Ovary (tissue), 3 donors: ENCODE measurements around the gene OR6C1.

ENCODE experiments used
- EP300 ChIP-seq: sonication (generic); formaldehyde crosslinking; IDR thresholded peaks from one replicate; pipeline ENCODE4 v1.6.1; 2017; ENCODE audit warnings: antibody characterized with exemption
- POLR2A ChIP-seq: fragments of 450-650 bp; IDR thresholded peaks from one replicate; pipeline ENCODE4 v1.6.1; 2017; ENCODE audit warnings: antibody characterized with exemption, mild to moderate bottlenecking, moderate library complexity
- TF ChIP-seq, protein P1 (sequence below), 3 donors: fragments of 450-650 bp in 2 of 3; fragments of 200-600 bp in 1 of 3; IDR thresholded peaks; one replicate each; pipeline versions ENCODE4 v1.5.1 to v1.8.0; 2016 to 2022; ENCODE audit warnings: antibody characterized with exemption in 3 of 3, mild to moderate bottlenecking in 1 of 3
- donor health status: DM: no; HTN: no; CAD: no.

DNA sequence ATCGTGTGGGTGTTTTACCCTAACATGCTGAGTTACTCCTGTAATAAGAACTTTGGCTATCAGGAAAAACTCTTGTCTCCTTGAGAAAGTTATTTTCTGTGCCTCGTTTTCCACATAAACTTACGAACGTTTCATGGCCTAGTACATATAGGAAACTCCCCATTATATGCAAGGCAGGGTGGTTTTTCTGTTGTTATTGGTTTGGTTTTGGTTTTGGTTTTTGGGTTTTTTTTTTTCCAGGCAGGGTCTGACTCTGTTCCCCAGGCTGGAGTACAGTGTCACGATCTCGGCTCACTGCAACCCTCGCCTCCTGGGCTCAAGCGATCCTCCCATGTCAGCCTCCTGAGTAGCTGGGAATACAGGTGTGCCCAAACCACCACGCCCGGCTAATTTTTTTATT lies 21.9 kb downstream of the OR6C1 start:
- TF ChIP-seq, protein P1, sequence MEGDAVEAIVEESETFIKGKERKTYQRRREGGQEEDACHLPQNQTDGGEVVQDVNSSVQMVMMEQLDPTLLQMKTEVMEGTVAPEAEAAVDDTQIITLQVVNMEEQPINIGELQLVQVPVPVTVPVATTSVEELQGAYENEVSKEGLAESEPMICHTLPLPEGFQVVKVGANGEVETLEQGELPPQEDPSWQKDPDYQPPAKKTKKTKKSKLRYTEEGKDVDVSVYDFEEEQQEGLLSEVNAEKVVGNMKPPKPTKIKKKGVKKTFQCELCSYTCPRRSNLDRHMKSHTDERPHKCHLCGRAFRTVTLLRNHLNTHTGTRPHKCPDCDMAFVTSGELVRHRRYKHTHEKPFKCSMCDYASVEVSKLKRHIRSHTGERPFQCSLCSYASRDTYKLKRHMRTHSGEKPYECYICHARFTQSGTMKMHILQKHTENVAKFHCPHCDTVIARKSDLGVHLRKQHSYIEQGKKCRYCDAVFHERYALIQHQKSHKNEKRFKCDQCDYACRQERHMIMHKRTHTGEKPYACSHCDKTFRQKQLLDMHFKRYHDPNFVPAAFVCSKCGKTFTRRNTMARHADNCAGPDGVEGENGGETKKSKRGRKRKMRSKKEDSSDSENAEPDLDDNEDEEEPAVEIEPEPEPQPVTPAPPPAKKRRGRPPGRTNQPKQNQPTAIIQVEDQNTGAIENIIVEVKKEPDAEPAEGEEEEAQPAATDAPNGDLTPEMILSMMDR (IDR thresholded peaks at IDR 0.05), result no peak
- TF ChIP-seq POLR2A, result no peak
- TF ChIP-seq EP300, result no peak
